Measurements from ENCODE around the gene DEPP1. TPM values are rescaled to one million over a fixed set of nuclear protein-coding genes. Genes with fewer than 3 reads are reported as not detected.

The DEPP1 gene
- total RNA-seq, 2 donors from 2014 or later = 226 to 230 TPM

DNA sequence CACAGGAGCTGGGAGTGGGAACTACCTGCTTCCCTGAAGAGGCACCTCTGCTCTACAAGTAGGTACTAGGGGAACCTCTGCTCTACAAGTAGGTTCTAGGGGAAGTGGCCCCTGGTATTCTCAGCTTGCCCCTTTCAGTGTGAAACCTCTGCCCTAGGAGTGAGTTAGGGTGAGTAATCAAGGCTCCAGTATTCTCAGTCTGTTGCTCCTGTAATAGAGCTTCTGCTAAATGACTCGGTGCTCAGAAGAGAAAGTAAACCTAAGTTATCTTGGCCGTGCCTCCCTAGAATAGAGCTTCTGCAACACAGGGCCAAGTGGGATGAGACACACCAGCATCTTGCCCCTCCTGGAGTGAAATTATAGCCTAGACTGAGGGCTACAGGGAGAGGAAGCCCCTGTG is 32.4 kb downstream of the DEPP1 start:
- Histone ChIP-seq H3K36me3 (replicated peaks in 1 of 2; ENCODE audit: insufficient read depth in 1 of 2, low read depth in 2 of 2) (no peaks in the 10 kb centered on the region), H3K4me3 (no peak overlapping the region), H3K27me3 (no peaks in the 10 kb centered on the region), H3K9me3 (no peaks in the 10 kb centered on the region), H3K27ac (no peak overlapping the region), H3K4me1 (peaks cover 12% of the 10 kb centered on the region)
- intact Hi-C loops (cut with DNase I) = no loop called here
- peak in 1 of 4 donors; percentile 2 for DNase-seq
- ATAC-seq = no peak
- TF ChIP-seq, protein P1, sequence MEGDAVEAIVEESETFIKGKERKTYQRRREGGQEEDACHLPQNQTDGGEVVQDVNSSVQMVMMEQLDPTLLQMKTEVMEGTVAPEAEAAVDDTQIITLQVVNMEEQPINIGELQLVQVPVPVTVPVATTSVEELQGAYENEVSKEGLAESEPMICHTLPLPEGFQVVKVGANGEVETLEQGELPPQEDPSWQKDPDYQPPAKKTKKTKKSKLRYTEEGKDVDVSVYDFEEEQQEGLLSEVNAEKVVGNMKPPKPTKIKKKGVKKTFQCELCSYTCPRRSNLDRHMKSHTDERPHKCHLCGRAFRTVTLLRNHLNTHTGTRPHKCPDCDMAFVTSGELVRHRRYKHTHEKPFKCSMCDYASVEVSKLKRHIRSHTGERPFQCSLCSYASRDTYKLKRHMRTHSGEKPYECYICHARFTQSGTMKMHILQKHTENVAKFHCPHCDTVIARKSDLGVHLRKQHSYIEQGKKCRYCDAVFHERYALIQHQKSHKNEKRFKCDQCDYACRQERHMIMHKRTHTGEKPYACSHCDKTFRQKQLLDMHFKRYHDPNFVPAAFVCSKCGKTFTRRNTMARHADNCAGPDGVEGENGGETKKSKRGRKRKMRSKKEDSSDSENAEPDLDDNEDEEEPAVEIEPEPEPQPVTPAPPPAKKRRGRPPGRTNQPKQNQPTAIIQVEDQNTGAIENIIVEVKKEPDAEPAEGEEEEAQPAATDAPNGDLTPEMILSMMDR (IDR thresholded peaks at IDR 0.05) = no peak
- TF ChIP-seq POLR2A (IDR thresholded peaks at IDR 0.05) = no peak
- WGBS, 2 donors = 80 to 96% methylated on average over 2 of the region's 2 CpGs

DNA sequence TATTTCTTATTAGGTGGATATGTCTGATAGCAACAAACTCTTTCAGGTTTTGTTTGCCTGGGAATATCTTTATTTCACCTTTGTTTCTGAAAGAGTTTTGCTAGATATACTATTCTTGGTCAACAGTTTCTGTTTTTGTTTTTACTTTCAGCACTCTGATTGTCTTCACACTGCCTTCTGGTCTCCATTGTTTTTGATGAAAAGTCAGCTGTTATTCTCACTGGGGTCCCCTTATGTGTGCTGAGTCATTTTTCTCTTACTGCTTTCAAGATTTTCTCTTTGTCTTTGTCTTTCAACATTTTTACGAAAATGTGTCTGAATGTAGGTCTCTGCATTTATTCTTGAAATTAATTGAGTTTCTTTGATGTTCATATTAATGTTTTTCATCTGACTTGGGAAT is 34.3 kb downstream of the DEPP1 start:
- intact Hi-C loops (cut with DNase I) = no loop called here
- Histone ChIP-seq H3K4me1 (peaks cover 3% of the 10 kb centered on the region), H3K27me3 (no peaks in the 10 kb centered on the region), H3K27ac (no peak overlapping the region), H3K4me3 (no peak overlapping the region), H3K36me3 (replicated peaks in 1 of 2; ENCODE audit: insufficient read depth in 1 of 2, low read depth in 2 of 2) (no peaks in the 10 kb centered on the region), H3K9me3 (no peaks in the 10 kb centered on the region)
- TF ChIP-seq, protein P1 (IDR thresholded peaks at IDR 0.05) = no peak
- no peak for TF ChIP-seq POLR2A (IDR thresholded peaks at IDR 0.05)
- no peak for DNase-seq
- ATAC-seq = no peak
- 0 to 39% methylated on average over 1 of the region's 1 CpG for WGBS, 2 donors

DNA sequence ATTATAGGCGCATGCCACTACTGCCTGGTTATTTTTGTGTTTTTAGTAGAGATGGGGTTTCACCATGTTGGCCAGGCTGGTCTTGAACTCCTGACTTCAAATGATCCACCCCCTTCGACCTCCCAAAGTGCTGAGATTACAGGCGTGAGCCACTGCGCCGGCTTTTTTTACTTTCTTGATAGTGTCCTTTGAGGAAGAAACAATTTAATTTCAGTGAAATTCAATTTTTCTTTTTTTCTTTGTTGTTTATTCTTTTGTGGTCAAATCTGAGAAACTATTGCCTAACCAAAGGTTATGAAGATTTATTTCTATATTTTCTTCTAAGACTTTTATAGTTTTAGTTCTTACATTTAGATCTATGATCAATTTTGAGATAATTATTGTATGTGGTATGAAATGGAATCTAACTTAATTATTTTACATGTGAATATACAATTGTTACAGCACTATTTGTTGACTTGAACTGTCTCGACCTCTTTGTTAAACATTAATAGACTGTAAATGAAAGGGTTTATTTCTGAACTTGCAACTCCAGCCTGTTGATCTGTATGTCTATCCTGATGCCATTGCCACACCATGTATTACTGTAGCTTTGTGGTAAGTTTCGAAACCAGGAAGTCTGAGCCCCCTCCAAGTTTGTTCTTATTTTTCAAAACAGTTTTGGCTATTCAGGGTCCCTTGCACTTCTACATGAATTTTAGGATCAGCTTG is 38.8 kb downstream of the DEPP1 start:
- 72 to 85% methylated on average over 7 of the region's 7 CpGs for WGBS, 2 donors
- no peaks in the 10 kb centered on the region for H3K27me3 ChIP-seq
- no peaks in the 10 kb centered on the region for H3K9me3 ChIP-seq
- H3K36me3 ChIP-seq (replicated peaks in 1 of 2; ENCODE audit: insufficient read depth in 1 of 2, low read depth in 2 of 2) = no peaks in the 10 kb centered on the region
- TF ChIP-seq, protein P1 (IDR thresholded peaks at IDR 0.05) = no peak
- no peak for TF ChIP-seq POLR2A (IDR thresholded peaks at IDR 0.05)
- peak in 1 of 4 donors; percentile 3 for DNase-seq
- no peak overlapping the region for H3K4me3 ChIP-seq
- H3K4me1 ChIP-seq = peaks cover 18% of the 10 kb centered on the region
- no peak for ATAC-seq
- intact Hi-C loops (cut with DNase I) = no loop called here
- peak overlapping the region in 1 of 4 donors; percentile 18 for H3K27ac ChIP-seq

DNA sequence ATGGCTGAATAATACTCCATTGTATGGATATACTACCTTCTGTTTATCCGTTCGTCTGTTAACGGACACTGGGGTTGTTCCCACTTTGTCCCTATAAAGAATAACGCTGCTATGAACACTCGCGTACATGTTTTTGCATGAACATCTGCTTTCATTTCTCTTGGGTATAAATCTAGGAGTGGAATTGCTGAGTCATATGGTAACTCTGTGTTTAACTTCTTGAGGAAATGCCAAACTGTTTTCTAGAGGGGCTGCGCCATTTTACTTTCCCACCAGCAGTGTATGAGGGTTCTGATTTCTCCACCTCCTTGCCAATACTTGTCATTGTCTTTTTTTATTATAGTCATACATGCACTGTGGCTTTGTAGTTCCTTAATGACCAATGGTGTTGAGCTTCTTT is 39.7 kb downstream of the DEPP1 start:
- H3K9me3 ChIP-seq = no peaks in the 10 kb centered on the region
- peaks cover 27% of the 10 kb centered on the region for H3K4me1 ChIP-seq
- H3K4me3 ChIP-seq = no peak overlapping the region
- ATAC-seq = no peak
- TF ChIP-seq, protein P1 (IDR thresholded peaks at IDR 0.05) = no peak
- TF ChIP-seq POLR2A (IDR thresholded peaks at IDR 0.05) = no peak
- no peaks in the 10 kb centered on the region for H3K27me3 ChIP-seq
- WGBS, 2 donors = 81 to 92% methylated on average over 7 of the region's 7 CpGs
- no peaks in the 10 kb centered on the region for H3K36me3 ChIP-seq (replicated peaks in 1 of 2; ENCODE audit: insufficient read depth in 1 of 2, low read depth in 2 of 2)
- no peak overlapping the region for H3K27ac ChIP-seq
- intact Hi-C loops (cut with DNase I) = no loop called here
- DNase-seq = peak in 1 of 4 donors; percentile 4
